ENCODE measurements around the gene VPS72.
A peak's percentile ranks its signal among the peaks of the same experiment; 100 is the strongest.

Gene VPS72

GRCh38 chr1:151134396-151134795, 55.6 kb downstream of the VPS72 start:
- H3K4me3 ChIP-seq (ENCODE audit: low read depth in 1 of 2, low read length in 2 of 2): no peak overlapping the region
- H3K9ac ChIP-seq (ENCODE audit: low read depth in 1 of 2, low read length in 2 of 2): no peak overlapping the region
- H3K36me3 ChIP-seq (ENCODE audit: control insufficient read depth in 1 of 2, insufficient read depth in 2 of 2, low read length in 2 of 2): peaks cover 0 to 11% of the 10 kb centered on the region in 2 donors
- H3K27ac ChIP-seq (ENCODE audit: low read depth, low read length): no peak overlapping the region
- no peaks in the 10 kb centered on the region for H3K27me3 ChIP-seq (ENCODE audit: control insufficient read depth in 1 of 2, insufficient read depth in 2 of 2, low read length in 2 of 2)
- peaks cover 7 to 14% of the 10 kb centered on the region in 2 donors for H3K4me1 ChIP-seq (ENCODE audit: control insufficient read depth in 1 of 2, insufficient read depth in 2 of 2, low read length in 2 of 2)
- H3K9me3 ChIP-seq (ENCODE audit: control insufficient read depth in 1 of 2, low read length in 2 of 2): no peaks in the 10 kb centered on the region

- peaks cover 0 to 11% of the 10 kb centered on the region in 2 donors for H3K36me3 ChIP-seq (ENCODE audit: control insufficient read depth in 1 of 2, insufficient read depth in 2 of 2, low read length in 2 of 2)
- H3K4me3 ChIP-seq (ENCODE audit: low read depth in 1 of 2, low read length in 2 of 2): no peak overlapping the region
- H3K9me3 ChIP-seq (ENCODE audit: control insufficient read depth in 1 of 2, low read length in 2 of 2): no peaks in the 10 kb centered on the region
- H3K4me1 ChIP-seq (ENCODE audit: control insufficient read depth in 1 of 2, insufficient read depth in 2 of 2, low read length in 2 of 2): peaks cover 7 to 14% of the 10 kb centered on the region in 2 donors
- no peak overlapping the region for H3K9ac ChIP-seq (ENCODE audit: low read depth in 1 of 2, low read length in 2 of 2)
- H3K27ac ChIP-seq (ENCODE audit: low read depth, low read length): no peak overlapping the region
- H3K27me3 ChIP-seq (ENCODE audit: control insufficient read depth in 1 of 2, insufficient read depth in 2 of 2, low read length in 2 of 2): no peaks in the 10 kb centered on the region
These were observed 56.8 kb downstream of the VPS72 start for GRCh38 chr1:151133018-151133806.

- no peak overlapping the region for H3K9ac ChIP-seq (ENCODE audit: low read depth in 1 of 2, low read length in 2 of 2)
- no peaks in the 10 kb centered on the region for H3K9me3 ChIP-seq (ENCODE audit: control insufficient read depth in 1 of 2, low read length in 2 of 2)
- H3K27me3 ChIP-seq (ENCODE audit: control insufficient read depth in 1 of 2, insufficient read depth in 2 of 2, low read length in 2 of 2): no peaks in the 10 kb centered on the region
- peaks cover 0 to 6% of the 10 kb centered on the region in 2 donors for H3K36me3 ChIP-seq (ENCODE audit: control insufficient read depth in 1 of 2, insufficient read depth in 2 of 2, low read length in 2 of 2)
- peaks cover 7 to 14% of the 10 kb centered on the region in 2 donors for H3K4me1 ChIP-seq (ENCODE audit: control insufficient read depth in 1 of 2, insufficient read depth in 2 of 2, low read length in 2 of 2)
- peak overlapping the region in 1 of 2 donors; percentile 68 for H3K4me3 ChIP-seq (ENCODE audit: low read depth in 1 of 2, low read length in 2 of 2)
- H3K27ac ChIP-seq (ENCODE audit: low read depth, low read length): no peak overlapping the region
These were observed 57.5 kb downstream of the VPS72 start for GRCh38 chr1:151132335-151133017.

DNA sequence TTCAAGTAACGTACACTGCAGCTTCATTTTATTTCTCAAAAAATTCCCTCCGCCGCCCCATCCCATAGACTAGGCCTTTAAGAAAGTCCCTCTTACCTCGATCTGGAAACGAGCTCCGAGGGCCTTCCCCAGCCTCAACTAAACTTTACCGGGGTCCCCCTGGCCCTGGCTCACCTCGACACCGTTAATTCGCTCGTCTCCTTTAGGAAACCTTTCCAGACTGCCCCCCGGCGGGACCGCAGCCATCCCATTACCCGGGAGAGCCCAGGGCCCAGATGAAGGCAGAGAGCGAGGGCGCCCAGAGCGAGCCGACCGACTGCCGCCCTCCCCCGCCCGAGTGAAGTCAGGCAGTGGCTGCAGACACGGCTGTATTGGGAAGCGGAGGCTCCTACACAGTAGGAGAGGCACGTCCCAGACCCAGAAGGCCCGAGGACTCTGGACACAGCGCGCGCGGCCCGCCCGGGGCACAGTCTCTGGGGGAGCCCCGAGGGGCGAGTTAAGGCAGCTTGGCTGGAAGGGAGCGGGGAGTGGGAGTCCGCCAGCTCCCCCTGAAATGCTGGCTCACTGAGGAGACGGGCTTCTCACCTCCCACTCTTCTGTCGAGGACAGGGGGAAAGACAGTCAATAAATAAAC, 58.2 kb downstream of the VPS72 start:
- H3K27me3 ChIP-seq (ENCODE audit: control insufficient read depth in 1 of 2, insufficient read depth in 2 of 2, low read length in 2 of 2): no peaks in the 10 kb centered on the region
- peak overlapping the region; percentile 36 to 38 for H3K9ac ChIP-seq (ENCODE audit: low read depth in 1 of 2, low read length in 2 of 2)
- H3K36me3 ChIP-seq (ENCODE audit: control insufficient read depth in 1 of 2, insufficient read depth in 2 of 2, low read length in 2 of 2): peaks cover 0 to 4% of the 10 kb centered on the region in 2 donors
- H3K27ac ChIP-seq (ENCODE audit: low read depth, low read length): no peak overlapping the region
- peaks cover 7 to 14% of the 10 kb centered on the region in 2 donors for H3K4me1 ChIP-seq (ENCODE audit: control insufficient read depth in 1 of 2, insufficient read depth in 2 of 2, low read length in 2 of 2)
- peak overlapping the region; percentile 68 to 69 for H3K4me3 ChIP-seq (ENCODE audit: low read depth in 1 of 2, low read length in 2 of 2)
- no peaks in the 10 kb centered on the region for H3K9me3 ChIP-seq (ENCODE audit: control insufficient read depth in 1 of 2, low read length in 2 of 2)

GRCh38 chr1:151130987-151131586, 58.9 kb downstream of the VPS72 start:
- H3K9ac ChIP-seq (ENCODE audit: low read depth in 1 of 2, low read length in 2 of 2): peak overlapping the region; percentile 36 to 60
- no peaks in the 10 kb centered on the region for H3K27me3 ChIP-seq (ENCODE audit: control insufficient read depth in 1 of 2, insufficient read depth in 2 of 2, low read length in 2 of 2)
- no peaks in the 10 kb centered on the region for H3K9me3 ChIP-seq (ENCODE audit: control insufficient read depth in 1 of 2, low read length in 2 of 2)
- H3K36me3 ChIP-seq (ENCODE audit: control insufficient read depth in 1 of 2, insufficient read depth in 2 of 2, low read length in 2 of 2): no peaks in the 10 kb centered on the region
- peak overlapping the region; percentile 68 to 69 for H3K4me3 ChIP-seq (ENCODE audit: low read depth in 1 of 2, low read length in 2 of 2)
- H3K4me1 ChIP-seq (ENCODE audit: control insufficient read depth in 1 of 2, insufficient read depth in 2 of 2, low read length in 2 of 2): peaks cover 7 to 14% of the 10 kb centered on the region in 2 donors
- no peak overlapping the region for H3K27ac ChIP-seq (ENCODE audit: low read depth, low read length)

DNA sequence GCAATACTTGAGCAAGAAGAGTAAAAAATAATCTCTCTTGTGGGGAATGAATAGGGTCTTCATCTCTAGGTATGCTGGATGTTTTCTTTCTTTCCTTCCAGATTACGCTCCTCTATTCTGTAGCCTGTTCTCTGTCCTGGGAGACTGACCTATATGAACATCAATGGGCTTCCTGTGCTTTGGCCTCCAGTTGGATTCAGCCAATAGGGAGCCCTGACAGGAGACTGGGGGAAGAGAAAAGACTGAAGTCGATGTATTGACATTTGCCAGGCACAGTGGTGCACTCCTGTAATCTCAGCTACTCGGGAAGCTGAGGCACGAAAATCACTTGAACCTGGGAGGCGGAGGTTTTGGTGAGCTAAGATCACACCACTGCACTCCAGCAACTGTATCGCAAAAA, 61.2 kb downstream of the VPS72 start:
- Histone ChIP-seq H3K9ac (ENCODE audit: low read depth in 1 of 2, low read length in 2 of 2) (no peak overlapping the region), H3K27me3 (ENCODE audit: control insufficient read depth in 1 of 2, insufficient read depth in 2 of 2, low read length in 2 of 2) (no peaks in the 10 kb centered on the region), H3K9me3 (ENCODE audit: control insufficient read depth in 1 of 2, low read length in 2 of 2) (no peaks in the 10 kb centered on the region), H3K36me3 (ENCODE audit: control insufficient read depth in 1 of 2, insufficient read depth in 2 of 2, low read length in 2 of 2) (no peaks in the 10 kb centered on the region), H3K27ac (ENCODE audit: low read depth, low read length) (no peak overlapping the region), H3K4me3 (ENCODE audit: low read depth in 1 of 2, low read length in 2 of 2) (no peak overlapping the region), H3K4me1 (ENCODE audit: control insufficient read depth in 1 of 2, insufficient read depth in 2 of 2, low read length in 2 of 2) (peaks cover 7 to 14% of the 10 kb centered on the region in 2 donors)

Measured in duodenal mucosa (tissue), 2 donors.